CD4-positive, alpha-beta T cell treated with Interleukin-10 for 1 hour (primary cell): ENCODE measurements around the gene NINL.
"Not testable (repeated sequence)": the region's sequence is repeated elsewhere in the genome, so short reads cannot be mapped to it uniquely, and the experiment has no call there.

Experiments used
- DNase-seq: peaks from one replicate; pipeline ENCODE4 v3.0.0-alpha.2; 2020

Gene NINL

GRCh38 chr20:25532015-25532751 is 53.1 kb downstream of the NINL start:
- DNase-seq = no peak

GRCh38 chr20:25529295-25529951 is 55.9 kb downstream of the NINL start:
- DNase-seq = no peak

GRCh38 chr20:25527949-25528348 is 57.4 kb downstream of the NINL start:
- DNase-seq = no peak

- no peak for DNase-seq
These were observed 58.9 kb downstream of the NINL start for GRCh38 chr20:25526446-25526845.

GRCh38 chr20:25525867-25526266 is 59.5 kb downstream of the NINL start:
- no peak for DNase-seq

- no peak for DNase-seq
These were observed 60.0 kb downstream of the NINL start for GRCh38 chr20:25525295-25525694.

- DNase-seq = no peak
These were observed 63.9 kb downstream of the NINL start for GRCh38 chr20:25521382-25521781.

GRCh38 chr20:25517124-25517523 is 68.2 kb downstream of the NINL start:
- DNase-seq = no peak

- DNase-seq = no peak
These were observed 70.5 kb downstream of the NINL start for GRCh38 chr20:25514747-25515340.

- DNase-seq = no peak
These were observed 71.1 kb downstream of the NINL start for GRCh38 chr20:25514195-25514594.

- no peak for DNase-seq
These were observed 72.6 kb downstream of the NINL start for GRCh38 chr20:25512709-25513108.

- DNase-seq = no peak
These were observed 74.1 kb downstream of the NINL start for GRCh38 chr20:25511183-25511582.

GRCh38 chr20:25510721-25511120 is 74.6 kb downstream of the NINL start:
- no peak for DNase-seq

- DNase-seq = no peak
These were observed 75.1 kb downstream of the NINL start for GRCh38 chr20:25510202-25510601.

- no peak for DNase-seq
These were observed 76.2 kb downstream of the NINL start for GRCh38 chr20:25509084-25509483.

GRCh38 chr20:25508083-25508770 is 77.1 kb downstream of the NINL start:
- no peak for DNase-seq

GRCh38 chr20:25507385-25508082 is 77.8 kb downstream of the NINL start:
- DNase-seq = no peak

- DNase-seq = no peak
These were observed 80.8 kb downstream of the NINL start for GRCh38 chr20:25504366-25505135.

GRCh38 chr20:25503936-25504335 is 81.4 kb downstream of the NINL start:
- DNase-seq = no peak

- DNase-seq = not testable (repeated sequence)
These were observed 82.2 kb downstream of the NINL start for GRCh38 chr20:25503051-25503639.

- DNase-seq = no peak
These were observed 84.4 kb downstream of the NINL start for GRCh38 chr20:25500880-25501351.
